Limb (tissue), 2 donors: ENCODE measurements around the gene PLD3.

Experiments used
- DNase-seq, 2 donors: peaks; one replicate each; pipeline ENCODE4 v3.0.0-alpha.2; 2016; ENCODE audit errors: extremely low spot score in 2 of 2

PLD3 gene

DNA sequence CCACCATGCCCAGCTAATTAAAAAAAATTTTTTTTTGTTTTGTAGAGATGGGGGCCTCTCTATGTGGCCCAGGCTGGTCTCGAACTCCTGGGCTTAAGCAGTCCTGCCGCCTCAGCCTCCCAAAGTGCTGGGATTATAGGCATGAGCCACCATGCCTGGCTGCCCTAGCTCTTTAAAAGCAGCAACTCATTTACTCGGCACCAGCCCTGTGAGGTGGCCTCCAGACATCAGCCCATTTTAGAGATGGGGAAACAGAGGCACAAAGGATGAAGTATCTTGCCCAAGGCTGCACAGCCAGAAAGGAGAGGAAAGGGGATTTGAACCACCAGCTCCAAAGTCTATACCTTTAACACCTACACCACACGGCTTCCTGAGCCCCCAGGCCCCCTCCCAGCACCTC lies 64.4 kb downstream of the PLD3 start:
- no peak for DNase-seq

DNA sequence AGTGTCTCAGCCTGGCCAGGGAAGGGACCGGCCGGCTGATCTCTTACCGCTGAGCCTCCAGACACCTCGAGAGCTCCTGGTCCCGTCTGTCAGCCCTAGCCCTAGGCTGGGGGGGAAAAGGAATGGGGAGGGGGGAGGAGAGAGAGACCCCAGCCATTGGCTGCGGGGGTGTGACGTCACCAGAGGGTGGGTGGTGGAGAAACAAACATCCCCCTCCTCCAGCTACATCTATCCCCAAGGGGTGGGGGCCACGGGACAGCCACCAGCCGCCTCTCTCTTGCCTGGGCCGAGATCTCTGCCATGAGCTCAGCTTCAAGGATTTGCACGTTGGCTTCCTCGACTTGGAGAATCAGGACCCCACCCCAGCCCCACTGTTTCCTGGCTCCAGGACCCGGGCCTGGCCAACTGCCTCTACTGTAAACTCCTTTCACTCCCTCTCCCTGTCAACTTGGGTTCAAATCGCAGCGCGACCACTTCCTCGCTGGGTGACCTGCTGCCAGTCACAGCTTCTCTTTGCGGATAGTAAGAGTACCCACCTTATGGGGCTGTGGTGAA lies 64.9 kb downstream of the PLD3 start, which contains the start of gene PRX:
TSS of gene PRX (minus strand) at position 88 of the 555 bp plus-strand sequence. CDS start 5,446 bp downstream, outside the sequence.
- peak; percentile 36 to 70 for DNase-seq

DNA sequence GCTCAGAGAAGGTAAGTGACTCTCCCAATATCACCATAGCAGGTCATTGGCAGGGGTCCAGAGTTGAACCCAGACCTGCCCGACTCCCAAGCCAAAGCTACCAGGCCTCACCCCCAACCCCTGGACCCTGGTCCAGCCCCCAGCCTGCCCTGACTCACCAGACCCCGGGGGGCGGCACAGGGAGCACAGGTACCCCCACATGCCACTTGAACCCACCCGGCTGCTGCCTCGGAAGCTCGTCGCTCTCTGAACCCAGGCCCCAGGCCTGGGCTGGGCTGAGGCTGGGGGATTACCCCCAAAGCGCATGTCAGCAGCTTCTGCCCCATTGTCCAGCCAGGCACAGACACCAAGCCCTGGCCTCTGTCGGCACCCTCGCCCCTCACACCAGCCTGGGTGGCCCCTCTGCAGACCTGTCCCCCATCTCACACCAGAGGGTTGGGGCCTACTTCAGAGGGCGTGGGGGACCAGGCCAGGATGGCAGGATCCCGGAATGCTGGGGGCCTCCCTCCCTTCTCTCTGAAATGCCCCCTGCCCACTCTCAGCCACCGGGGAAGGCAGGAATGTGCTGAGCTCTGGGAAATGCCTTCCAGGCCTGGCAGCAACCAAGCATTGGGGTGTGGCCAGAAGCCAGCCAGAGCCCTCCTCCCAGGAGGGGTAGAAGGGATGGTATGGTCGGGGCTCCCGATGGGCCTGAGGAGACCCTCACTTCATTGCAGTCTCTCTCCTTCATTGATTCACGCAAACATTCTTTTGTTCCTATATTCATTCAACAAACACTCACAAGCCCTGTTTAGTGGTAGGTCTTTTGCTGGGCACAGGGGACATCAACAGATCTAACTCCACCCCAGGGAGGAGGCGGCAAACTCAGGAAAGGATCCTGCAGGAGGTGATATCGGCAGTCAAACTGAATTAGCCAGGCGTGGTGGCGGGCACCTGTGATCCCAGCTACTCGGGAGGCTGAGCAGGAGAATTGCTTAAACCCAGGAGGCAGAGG lies 66.3 kb downstream of the PLD3 start:
- no peak for DNase-seq

- DNase-seq = no peak
These were observed 67.3 kb downstream of the PLD3 start for GRCh38 chr19:40415768-40416167.

GRCh38 chr19:40416918-40417642 lies 68.6 kb downstream of the PLD3 start:
- DNase-seq = no peak

GRCh38 chr19:40417643-40417981 lies 69.1 kb downstream of the PLD3 start:
- no peak for DNase-seq

DNA sequence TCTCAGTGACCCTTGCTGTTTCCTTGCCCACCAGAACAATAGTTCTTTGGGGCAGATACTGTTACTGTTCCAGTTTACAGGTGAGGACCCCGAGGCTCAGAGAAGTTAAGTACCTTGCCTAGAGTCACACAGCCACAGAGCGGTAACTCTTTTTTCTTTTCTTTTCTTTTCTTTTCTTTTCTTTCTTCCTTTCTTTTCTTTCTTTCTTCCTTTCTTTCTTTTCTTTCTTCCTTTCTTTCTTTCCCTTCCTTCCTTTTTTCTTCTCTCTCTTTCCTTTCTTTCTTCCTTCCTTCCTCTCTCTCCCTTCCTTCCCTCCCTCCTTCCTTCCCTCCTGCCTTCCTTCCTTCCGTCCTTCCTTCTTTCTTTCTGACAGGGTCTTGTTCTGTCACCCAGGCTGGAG lies 69.5 kb downstream of the PLD3 start:
- no peak for DNase-seq

- no peak for DNase-seq
These were observed 70.6 kb downstream of the PLD3 start for GRCh38 chr19:40419066-40419612.

DNA sequence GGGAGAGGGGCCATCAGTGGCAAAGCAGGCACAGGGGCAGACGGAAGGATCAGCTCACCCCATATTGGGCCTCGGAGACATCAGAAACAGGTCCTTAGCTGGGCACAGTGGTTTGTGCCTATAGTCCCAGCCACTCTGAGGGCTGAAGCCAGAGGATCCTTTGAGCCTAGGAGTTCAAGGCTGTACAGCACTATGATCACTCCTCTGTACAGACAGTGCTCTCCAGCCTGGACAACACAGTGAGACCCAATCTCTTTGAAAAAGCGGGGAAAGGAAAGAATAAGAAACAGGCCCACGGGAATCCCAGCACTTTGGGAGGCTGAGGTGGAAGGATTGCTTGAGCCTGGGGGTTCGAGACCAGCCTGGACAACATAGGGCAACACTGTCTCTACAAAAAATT lies 71.3 kb downstream of the PLD3 start:
- no peak for DNase-seq

DNA sequence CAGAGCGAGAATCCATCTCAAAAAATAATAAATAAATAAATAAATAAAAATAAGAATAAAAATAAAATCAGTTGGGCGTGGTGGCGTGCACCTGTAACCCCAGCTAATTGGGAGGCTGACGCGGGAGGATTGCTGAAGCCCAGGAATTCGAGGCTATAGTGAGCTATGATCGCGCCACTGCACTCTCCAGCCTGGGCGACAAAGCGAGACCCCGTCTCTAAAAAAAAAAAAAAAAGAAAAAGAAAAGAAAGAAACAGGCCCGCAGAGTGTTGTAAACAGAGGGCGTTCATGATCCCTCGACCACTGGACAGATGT lies 71.9 kb downstream of the PLD3 start:
- no peak for DNase-seq

DNA sequence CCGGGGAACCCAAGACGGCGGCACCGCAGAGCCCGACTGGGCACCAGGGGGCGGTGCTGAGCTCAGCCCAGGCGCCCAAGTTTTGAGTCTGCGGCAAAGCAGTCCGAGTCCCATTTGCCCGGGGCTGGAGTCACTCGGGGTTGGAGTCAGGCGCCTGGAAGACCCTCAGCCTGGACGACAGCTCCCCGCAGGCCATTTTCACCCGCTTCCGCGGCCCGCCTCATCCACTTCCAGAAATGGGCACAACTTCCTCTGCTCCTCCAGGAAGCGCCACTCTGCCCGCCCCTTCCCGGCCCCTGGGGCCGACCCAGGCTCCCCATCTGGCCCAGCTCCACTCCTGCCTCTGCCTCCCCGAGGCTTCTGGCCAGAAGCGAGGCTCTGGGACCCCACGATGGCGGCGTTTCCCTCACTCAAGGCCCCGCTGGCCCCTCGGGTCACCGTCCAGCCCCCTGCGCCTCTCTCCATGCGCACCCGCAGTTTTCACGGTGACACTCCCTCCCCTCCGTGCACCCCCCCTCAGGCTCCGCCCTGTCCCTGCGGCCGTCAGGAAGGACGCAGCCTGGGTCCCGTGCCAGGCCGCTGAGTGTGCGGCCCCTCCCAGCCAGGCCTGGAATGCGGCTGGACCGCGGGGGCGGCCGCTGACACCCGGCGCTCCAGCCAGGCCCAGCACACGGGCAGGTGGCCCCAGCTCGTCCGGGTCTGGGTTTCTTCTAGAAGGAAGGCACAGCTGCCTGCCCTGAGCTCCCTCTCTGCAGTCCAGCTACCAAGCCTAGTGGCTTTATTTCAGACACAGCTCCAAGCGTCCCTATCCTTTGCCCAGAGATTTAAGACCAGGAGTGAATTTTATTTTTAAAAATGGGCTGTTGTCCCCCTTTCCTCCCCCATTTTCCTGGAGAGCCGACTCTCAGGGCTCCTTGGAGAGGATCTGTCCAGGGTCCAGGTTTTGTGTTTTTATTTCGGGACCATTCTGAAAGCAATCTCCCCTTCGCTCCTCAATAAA lies 72.6 kb downstream of the PLD3 start:
- DNase-seq = peak; percentile 88 to 90

DNA sequence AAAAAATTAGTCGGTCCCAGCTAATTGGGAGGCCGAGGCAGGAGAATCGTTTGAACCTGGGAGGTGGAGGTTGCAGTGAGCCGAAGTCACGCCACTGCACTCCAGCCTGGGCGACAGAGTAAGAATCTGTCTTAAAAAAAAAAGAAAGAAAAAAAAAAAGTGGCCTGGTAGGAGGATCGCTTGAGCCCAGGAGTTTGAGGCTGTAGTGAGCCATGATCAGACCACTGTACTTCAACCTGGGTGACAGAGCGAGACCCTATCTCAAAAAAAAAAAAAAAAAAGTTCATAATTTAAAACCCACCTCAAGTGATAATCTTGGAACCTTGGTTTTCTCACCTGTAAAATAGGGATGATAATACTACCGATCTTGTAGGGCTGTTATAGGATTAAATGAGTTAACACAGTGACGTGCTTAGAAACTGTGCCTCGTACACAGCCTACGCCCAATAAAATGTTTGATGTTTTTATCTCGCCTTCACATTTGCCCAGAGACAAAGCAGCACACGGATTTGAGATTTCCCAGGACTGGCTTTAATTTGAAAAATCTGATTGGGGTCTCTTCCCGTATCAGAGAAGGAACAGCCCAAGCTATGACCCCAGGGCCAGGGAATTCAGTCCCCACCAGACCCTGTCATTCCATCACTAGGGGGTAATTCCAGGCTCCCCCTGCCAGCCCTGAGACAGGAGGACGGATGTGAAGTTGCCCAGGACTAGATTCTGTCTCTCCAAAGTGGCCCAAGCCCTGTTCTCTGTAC lies 73.7 kb downstream of the PLD3 start:
- no peak for DNase-seq

GRCh38 chr19:40422748-40423566 lies 74.5 kb downstream of the PLD3 start:
- no peak for DNase-seq

GRCh38 chr19:40423938-40424337 lies 75.4 kb downstream of the PLD3 start:
- DNase-seq = no peak

GRCh38 chr19:40424637-40425449 lies 76.3 kb downstream of the PLD3 start:
- DNase-seq = peak in 1 of 2 donors; percentile 59

DNA sequence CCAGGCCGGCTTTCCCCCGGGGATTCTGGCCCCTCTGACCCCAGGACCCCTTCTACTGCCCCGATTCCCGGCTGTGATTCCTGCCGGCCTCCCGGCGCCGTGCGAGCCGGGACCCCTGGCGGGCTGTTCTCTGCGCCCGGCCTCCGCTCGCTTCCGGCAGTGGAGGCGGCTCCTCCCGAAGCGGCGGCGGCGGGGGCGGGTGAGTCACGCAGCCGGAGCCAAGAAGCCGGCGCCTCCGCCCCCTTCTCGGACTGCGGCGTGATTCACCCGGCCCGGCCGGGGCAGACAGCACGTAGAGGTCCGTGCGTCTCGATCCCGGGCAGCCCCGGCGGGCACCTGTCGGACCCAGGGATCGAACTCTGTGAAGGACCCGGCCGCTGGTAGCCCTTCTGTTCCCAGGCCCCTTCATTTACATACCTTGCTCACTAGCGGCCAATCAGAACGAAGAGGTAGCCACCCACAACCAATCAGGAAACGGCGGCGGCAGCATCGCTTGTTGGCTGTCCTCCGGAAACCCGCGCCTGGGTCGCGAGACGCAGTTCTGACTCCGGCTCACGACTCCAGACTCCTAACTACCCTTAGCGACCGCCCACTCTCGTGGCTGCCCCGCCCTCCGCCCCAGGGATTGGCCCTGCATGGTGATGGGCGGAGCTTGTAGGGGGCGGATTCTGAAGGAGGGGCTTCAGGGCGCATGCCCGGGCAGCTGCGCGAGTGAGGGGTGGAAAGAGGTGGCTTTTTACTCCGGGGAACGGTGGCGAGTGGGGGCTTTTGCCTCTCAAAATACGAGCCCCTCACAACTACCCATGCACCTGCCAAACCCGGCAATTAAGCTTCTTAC lies 77.2 kb downstream of the PLD3 start, which contains the start of gene SERTAD1:
TSS of gene SERTAD1 (minus strand) at position 543 of the 838 bp plus-strand sequence. CDS start 2,446 bp downstream, outside the sequence.
- peak; percentile 99 to 100 for DNase-seq
